Superior temporal gyrus (tissue), 1 donor: Measurements from ENCODE around the gene RWDD3.

Source experiments
- DNase-seq: peaks from one replicate; pipeline ENCODE4 v3.0.0-alpha.2; 2016; ENCODE audit errors: extremely low spot score

Gene RWDD3

DNA sequence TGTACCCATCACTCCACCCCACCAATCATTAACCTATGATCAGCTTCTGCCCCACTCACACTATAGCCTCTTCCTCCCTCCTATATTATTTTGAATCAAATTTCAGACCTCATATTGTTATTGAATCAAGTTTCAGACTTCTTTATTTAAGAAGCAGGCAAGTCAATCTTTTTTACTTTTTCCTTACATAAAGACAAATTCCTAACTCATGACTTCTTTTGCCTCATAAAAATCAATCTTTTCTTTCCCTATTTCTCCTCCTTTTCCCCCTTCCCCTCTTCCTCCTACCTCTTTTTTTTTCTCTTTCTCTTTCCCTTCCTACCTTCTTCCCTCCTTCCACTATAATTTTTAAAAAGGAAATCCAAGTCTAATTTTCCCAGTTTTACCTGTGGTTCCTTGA lies 4.3 kb upstream of the RWDD3 start:
- DNase-seq, result no peak

DNA sequence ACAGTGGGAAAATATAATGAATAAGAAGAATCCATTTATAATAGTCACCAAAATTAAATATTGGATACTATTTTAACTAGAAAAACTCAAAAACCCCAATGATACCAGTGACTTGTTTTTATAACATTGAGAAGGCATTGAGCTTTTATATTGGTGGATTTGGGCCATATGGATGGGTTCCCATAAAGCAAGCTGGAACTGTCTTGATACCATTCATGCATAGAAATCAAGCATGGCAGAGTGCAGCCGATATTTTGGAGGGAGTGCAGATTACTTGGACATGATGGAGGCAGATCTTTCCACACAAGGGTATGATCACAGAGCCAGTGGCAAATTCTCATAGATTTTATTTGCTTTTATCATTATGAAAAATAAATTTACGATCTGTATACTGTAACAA lies 3.8 kb upstream of the RWDD3 start:
- peak; percentile 40 for DNase-seq

DNA sequence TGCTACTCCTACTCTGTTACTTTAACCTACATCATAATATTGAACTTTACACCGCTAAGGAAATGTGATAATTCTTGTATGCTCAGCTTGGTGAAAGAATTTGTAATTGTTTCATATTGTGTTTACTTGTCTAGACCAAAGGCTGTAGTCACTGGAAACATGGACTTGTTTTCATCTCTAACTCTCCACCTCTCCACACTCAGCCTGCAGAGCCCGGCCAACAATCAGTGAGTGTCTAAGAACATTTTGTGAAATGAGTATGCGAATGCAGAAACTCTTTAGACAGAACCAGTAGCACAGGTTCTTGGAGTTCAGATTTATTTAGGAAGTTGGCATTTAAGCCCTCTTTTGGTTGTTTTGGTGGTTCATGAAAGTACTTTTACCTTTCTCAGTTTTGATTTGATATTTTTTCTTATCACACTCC lies 3.2 kb upstream of the RWDD3 start:
- DNase-seq, result peak; percentile 58

DNA sequence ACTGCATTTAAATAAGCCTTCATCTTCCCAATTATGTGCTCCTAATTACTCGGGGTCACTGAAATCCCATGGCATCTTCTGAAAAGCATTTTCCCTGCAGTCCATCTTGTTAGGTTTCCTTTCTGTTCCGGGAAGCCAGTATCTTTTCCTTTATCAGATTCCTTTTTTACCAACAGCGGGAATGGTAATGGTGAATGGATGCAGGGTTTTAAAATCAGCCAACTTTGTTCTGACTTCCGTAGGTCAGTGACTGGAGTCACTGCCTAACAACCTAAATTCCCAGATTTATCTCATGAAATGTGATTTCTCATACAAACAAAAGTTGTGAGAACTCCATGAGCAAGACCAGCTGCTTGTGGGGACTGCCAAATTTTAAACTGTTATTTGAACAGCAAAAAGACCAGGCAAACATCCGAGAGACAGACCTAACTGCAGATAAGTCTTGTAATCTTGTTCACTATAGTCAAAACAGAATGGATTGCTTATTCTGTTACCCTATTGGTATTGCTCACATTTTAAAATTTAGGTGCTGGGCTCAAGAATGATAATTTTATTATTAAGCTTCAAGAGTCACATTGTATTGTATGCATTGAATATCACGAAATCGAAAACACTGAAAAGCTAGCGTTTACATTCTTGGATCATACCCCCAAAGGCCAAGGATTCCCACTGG lies 1.2 kb upstream of the RWDD3 start:
- DNase-seq, result peak; percentile 75

DNA sequence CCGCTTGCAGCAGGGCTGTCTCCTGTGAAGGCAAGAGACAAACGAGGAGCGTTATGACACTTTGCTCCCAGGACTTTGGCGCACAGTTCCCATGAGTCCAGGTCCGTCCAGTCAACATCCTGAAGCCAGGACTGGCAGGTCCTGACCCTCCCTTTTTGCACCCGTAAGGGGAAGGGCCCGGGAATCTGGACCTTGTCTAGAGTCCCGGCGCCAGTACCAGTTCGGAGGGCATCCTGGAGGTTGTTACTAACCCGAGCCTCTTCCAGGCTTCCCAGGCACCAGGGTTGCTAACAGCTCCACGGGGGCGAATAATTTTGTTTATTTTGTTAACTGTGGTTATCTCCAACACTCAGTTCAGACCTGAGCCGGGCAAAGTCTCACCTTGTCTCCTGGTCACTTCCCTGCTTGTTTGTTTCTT lies 682 bp upstream of the RWDD3 start:
- no peak for DNase-seq

DNA sequence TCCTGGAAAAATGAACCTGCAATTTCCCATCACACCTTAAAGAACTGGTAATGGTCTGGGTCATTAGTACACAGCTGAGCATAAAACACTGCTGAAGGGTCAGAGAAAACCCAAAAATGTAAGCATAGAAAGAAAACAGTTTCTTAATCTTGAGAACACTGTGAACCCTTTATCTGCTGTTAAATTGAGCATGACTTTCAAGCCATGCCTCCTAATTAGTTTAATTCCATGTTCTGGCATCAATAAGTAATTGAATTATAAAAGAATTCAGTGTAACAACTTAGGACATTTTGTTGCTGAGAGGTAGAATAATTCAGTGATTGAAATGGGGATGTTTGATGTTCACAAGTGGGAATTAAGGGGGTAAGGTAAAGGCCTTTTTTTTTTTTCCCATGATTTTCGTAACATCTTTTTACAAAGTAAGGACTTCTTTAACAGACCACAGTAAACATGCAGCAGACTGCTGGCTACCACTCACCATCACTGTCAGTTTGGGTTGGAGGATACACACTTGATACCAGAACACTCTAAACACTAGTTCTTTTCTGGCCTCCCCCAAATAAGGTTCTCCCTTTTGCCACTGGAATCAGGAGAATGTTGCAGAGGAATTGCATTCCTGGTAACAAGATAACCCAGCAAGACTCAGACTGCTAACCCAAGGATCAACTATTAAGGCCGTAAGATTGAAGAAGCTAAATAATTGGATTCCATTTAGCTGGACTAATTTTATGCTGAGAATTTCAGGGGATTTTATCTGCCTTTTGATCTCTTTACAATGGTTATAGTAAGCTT lies 3.0 kb downstream of the RWDD3 start:
- no peak for DNase-seq

DNA sequence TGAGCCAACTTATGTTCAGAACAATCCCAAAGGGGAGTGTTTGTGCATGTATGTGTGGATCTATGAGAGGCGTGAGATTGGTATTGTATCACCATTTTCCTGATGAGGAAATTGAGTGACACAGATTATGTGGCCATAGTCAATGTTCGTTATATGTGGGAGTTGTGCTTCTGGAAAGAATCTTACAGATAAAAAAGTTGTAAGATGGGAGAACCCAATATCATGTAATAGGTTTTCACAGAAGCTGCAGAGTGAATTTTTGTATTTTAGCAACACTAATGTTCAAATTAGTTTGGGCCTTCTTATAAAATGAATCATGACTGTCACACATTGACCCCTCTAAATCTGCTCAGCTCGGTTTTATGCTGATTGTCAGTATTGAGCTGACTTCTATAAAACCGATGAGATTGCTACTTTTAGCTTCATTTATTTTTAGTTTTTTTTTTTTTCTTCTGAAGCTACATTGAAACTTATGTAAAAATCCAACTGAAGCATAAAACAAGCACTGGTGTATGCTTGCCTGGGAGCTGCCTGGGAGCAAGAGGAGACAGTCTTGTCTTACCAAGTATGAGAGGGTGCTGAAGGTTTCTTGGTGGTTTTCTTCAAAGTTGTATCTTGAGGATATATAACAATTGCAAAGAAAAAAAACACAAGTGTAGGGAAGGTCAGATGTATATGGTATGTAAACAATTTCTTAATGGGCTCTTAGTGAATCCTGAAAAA lies 4.1 kb downstream of the RWDD3 start:
- DNase-seq, result peak; percentile 40

DNA sequence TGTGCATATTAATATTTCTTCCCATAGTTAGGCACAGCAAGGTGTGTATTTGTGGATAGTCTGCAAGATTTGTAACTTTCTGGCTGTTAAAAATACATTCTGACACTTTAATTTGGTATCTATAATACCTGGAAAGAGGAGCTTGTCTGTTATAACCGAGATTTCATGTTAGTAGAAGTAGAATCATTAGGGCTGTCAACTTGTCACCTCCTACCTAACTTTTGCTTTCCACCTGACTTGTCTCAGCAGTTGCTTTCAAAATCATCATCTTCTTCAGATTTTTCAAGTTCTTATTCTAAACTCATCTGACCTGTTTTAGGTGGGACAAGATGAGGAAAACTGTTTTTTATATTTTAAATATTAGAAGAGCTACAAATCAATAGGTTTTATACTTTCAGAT lies 11.0 kb downstream of the RWDD3 start:
- no peak for DNase-seq

DNA sequence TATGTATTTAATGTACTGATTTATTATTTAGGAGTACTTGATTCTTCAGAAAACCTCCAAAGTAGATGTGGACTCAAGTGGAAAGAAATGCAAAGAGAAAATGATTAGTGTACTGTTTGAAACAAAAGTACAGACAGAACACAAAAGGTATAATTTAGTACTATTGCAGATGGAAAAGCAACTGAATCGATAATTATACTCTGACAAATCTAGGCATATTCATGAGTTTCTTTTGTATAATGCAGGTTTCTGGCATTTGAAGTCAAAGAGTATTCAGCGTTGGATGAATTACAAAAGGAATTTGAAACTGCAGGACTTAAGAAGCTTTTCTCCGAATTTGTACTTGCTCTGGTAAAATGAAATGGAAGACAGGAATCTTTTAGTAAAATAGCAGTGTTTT lies 12.5 kb downstream of the RWDD3 start:
- DNase-seq, result no peak

DNA sequence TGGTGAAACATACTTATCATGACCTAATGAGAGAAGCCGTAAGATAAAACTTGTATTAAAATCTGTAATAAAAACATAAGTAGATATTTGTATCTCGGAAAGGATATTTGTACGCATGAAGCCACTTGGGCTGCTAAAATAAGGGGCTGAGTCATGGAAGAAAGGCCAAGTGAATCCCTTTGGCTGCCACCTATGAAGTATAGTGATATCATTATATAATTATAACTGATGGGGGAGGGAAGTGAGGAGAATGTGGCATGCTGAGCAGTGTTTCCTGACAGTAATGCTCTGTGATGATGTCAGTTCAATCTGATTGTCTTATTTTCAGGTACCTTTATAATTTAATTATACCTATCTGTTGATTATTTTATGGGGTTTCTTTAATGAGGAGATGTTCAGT lies 13.6 kb downstream of the RWDD3 start:
- no peak for DNase-seq

DNA sequence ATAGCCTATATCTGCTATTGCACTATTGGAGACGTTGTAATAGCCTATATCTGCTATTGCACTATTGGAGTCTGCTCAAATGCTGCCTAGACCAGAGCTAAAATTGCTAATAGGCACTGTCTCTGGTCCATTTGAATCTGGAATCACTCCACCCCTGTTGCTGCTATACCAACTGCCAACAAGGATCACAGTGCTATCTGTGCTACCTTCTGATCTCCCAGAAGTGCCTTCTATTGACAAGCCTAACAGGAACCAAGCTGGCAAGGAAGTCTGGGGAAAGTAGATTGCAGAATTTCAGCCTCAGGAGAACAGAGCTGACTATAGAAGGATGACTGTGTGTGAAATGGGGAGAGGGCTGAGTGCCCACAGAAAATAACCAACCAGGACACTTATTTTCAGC lies 15.9 kb downstream of the RWDD3 start:
- no peak for DNase-seq

DNA sequence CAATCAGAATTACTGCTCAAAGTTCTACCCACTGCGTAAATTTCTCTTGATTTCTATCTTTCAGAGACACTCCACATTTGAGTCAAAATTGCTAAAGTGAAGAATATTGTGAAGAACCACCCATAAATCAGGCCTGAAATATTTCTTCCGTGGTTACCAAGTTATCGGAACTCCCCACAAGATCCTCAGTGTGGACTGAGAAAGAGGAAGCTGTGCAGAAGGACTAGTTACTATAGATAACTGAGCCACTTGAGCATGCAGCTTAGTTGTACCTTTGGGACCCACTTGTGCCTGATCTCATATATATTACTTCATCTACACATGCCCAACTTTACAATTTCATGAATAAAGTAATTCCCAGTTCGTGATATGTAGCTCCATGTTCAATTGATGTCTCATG lies 18.4 kb downstream of the RWDD3 start:
- DNase-seq, result no peak

DNA sequence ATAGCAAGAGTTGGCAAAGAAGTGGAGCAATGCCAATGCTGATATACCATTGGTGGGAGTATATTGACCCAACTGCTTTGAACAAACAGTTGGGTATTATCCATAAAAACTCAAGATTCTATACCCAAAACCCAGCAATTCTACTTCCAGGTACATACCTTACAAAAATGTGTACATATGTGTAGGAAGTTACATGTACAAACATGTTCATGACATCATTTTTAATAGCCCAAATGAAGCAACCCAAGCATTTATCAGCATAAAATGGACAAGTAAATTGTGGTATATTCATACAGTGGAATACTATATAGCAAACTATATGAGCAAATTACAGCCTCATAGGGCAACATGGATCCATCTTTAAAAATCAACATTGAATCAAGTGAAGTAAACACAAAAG lies 20.9 kb downstream of the RWDD3 start:
- no peak for DNase-seq

DNA sequence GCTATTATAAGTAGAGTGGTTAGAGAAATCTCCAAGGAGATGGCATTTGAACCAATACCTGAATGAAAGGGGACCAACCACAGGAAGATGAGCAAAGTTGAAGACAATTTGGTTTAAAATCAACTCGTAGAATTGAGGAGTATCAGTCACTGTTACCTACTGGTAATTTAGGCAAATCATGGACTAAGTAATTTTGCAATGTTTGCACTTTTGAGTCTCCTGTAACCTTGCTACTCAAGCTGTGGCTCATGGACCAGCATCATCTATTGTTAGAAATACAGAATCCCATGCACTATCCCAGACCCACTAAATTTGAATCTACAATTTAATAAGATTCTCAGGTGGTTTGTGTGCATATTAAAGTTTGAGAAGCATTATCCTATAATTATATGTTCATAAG lies 21.8 kb downstream of the RWDD3 start:
- DNase-seq, result no peak

DNA sequence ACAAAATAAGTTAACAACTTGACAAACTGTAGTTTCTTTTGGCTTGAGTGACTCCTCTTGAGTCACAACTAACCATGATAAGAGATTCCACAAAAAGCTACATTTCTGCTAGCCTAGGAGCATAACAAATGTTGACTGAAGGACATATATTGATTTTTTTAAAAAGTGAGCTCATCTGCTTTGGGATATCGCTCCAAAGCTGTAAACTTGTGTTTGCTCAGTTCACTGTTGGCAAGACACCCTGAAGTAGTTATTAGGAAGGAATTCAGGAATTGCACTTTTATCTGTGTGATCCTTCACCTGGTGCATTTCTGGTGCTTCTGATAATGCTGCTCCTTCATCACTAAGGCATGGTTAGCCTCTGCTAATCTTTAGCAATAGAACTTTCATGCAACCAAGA lies 23.7 kb downstream of the RWDD3 start:
- no peak for DNase-seq

DNA sequence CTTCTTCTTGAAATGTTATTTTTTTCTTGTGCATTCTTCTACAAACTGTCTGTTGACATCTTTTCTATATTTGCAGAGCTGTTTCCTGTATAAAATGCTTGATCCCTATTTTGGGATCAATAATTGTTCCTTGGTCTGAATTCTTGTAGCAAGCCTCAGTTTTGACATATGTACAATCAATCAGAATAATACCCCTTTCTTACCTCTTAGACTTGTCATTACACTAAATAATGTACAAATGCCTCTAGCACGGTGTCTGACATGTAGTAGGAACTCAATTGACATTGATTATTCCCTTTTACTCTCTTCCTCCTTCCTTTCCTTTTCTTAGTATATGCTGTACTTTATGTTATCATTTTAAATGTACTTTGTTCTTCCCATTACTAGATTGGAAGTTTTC lies 25.2 kb downstream of the RWDD3 start:
- DNase-seq, result no peak

DNA sequence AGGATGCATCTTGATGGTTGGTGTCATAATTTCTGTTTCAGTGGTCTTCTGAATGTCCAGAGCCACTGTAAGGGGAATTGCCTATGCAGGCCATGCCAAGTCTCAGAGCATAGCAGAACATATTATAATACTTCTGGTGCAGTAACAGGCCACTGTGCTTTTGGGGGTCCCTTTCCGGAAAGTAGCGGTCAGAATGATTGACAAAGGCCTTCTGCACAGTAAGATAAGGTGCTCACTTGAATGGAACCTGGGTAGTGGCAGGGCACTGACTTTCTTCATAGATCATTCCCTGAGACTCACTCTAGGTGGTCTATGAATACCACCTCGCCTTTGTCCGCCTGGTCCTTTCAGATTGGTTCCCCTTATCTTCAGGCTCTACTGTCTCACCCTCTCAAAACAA lies 28.9 kb downstream of the RWDD3 start:
- no peak for DNase-seq

DNA sequence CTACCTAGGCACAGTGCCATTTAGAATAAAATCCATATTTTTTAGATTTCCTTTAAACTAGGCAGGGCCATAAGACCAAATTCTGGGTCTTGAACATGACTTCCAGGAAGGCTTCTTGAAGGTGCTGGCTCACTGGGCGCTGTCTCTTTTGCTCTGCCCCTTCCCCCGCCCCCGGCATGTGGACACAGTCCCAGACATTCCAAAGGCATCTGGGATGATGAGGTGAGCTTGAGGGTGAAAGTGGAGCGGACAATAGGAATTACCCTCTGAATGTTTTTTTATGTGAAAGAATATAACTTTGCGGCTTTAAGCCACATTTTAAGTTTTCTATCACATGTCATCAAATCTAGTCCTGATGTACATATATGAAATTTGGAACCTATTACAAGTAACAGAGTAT lies 29.4 kb downstream of the RWDD3 start:
- no peak for DNase-seq

DNA sequence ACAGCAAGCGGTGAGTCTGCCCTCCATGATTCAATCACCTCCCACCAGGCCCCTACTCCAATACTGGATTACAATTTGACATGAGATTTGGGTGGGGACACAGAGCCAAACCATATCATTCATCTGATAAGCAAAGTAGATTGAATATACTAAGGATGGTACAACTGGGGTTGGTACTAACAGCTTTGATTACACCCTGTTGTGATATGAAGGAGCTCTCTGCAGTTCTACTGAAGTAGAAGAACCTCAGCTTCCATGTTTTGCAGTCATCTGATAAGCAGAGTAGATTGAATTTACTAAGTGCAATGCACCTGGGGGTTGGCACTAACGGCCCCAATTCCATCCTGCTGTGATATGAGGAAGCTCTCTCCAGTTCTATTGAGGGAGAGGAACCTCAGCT lies 31.1 kb downstream of the RWDD3 start:
- DNase-seq, result no peak

DNA sequence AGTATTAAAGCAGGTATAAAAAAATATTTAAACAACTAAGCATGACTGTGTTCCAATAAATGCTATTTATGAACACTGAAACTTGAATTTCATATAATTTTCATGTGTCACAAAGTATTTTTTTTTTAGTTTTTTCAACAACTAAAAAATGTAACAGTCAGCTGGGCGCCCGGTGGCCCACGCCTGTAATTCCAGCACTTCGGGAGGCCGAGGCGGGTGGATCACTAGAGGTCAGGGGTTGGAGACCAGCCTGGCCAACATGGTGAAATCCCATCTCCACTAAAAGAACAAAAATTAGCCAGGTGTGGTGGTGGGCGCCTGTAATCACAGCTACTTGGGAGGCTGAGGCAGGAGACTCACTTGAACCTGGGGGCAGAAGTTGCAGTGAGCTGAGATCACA lies 42.4 kb downstream of the RWDD3 start:
- no peak for DNase-seq

DNA sequence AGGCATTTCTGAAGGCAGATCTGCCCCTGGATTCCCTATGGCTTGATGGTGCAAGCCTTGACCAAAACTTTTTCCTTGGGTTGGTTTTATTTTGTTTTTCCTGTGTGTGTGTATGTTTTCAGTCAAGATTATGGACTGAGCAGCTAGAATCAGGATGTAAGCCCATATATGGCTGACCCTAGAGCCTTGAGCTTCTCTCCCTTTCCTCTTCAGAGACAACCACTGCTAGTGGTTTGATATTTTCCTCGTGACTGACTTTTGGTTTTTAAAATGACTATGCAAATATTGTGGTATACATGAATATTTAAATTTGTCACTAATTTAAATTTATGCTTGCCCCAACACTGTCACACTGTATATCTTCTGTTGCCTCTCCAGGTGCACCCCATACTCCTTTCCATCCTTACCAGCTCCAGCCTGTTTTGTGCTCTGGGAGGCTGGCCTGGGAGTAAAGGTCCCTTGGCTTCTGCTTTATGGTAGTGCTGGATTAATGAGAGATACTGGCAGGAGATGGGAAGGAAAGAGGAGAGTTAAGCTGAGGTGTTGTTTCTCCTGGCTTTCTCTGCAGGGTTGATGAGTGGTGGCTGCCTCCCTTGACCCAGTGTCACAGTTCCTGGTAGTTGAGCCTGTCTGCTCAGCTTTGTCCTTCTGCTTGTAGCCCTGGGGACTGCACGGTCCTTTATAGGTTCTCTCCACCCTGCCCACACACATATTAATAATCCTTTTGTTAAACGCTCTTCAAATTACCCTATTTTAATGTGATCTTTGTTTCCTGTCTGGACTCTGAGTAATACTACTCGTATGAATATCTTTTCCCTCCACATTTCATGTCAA lies 44.4 kb downstream of the RWDD3 start:
- DNase-seq, result no peak
